Fibroblast of lung (primary cell): ENCODE results near the gene HNRNPM.
"Not testable (repeated sequence)": the region's sequence is repeated elsewhere in the genome, so short reads cannot be mapped to it uniquely, and the experiment has no call there.

Experiments
- EZH2 ChIP-seq: IDR thresholded peaks from 2 replicates; pipeline ENCODE4 v1.5.1; 2012; ENCODE audit warnings: low read length, control low read depth, mild to moderate bottlenecking; ENCODE audit errors: missing control alignments
- TF ChIP-seq, protein P1 (sequence below), 2 donors: IDR thresholded peaks in 1 of 2; conservative IDR thresholded peaks in 1 of 2; 1 replicate in 1 of 2; 2 replicates in 1 of 2; pipeline ENCODE4 v1.5.1; 2011 to 2012; ENCODE audit warnings: low read length in 2 of 2, control low read depth in 1 of 2, inconsistent platforms in 1 of 2, low read depth in 1 of 2, mild to moderate bottlenecking in 1 of 2

DNA sequence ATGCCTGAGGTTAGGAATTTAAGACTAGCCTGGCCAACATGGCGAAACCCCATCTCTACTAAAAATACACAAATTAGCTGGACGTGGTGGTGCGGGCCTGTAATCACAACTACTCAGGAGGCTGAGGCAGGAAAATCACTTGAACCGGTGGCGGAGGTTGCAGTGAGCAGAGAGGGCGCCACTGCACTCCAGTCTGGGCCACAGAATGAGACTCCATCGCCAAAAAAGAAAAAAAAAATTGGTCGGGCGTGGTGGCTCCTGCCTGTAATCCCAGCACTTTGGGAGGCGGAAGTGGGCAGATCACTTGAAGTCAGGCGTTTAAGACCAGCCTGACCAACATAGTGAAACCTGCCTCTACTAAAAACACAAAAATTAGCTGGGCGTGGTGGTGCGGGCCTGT lies 34.1 kb upstream of the HNRNPM start:
- TF ChIP-seq, protein P1, sequence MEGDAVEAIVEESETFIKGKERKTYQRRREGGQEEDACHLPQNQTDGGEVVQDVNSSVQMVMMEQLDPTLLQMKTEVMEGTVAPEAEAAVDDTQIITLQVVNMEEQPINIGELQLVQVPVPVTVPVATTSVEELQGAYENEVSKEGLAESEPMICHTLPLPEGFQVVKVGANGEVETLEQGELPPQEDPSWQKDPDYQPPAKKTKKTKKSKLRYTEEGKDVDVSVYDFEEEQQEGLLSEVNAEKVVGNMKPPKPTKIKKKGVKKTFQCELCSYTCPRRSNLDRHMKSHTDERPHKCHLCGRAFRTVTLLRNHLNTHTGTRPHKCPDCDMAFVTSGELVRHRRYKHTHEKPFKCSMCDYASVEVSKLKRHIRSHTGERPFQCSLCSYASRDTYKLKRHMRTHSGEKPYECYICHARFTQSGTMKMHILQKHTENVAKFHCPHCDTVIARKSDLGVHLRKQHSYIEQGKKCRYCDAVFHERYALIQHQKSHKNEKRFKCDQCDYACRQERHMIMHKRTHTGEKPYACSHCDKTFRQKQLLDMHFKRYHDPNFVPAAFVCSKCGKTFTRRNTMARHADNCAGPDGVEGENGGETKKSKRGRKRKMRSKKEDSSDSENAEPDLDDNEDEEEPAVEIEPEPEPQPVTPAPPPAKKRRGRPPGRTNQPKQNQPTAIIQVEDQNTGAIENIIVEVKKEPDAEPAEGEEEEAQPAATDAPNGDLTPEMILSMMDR (conservative IDR thresholded peaks at IDR 0.05 in 1 of 2, IDR thresholded peaks at IDR 0.05 in 1 of 2; ENCODE audit: low read depth in 1 of 2, low read length in 2 of 2) = not testable (repeated sequence)
- not testable (repeated sequence) for TF ChIP-seq EZH2
